Measurements from ENCODE around the gene PYDC1.
"Not testable (repeated sequence)": the region's sequence is repeated elsewhere in the genome, so short reads cannot be mapped to it uniquely, and the experiment has no call there.

Gene PYDC1

GRCh38 chr16:31179219-31179746 lies 37.7 kb downstream of the PYDC1 start:
- DNase-seq (ENCODE audit: low read depth): no peak

GRCh38 chr16:31177136-31177535 lies 39.8 kb downstream of the PYDC1 start:
- DNase-seq (ENCODE audit: low read depth): no peak

DNA sequence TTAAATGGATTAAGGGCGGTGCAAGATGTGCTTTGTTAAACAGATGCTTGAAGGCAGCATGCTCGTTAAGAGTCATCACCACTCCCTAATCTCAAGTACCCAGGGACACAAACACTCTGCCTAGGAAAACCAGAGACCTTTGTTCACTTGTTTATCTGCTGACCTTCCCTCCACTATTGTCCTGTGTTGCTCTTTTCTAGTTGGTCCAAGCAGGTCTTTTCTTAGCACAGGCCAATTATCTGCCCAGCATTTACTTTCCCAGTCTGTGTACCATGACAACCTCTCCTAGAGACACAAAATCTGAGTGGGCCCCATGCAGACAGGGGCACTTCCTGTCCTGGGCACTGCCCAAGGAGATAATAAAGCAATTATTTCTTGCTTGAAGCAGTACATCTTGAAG lies 46.9 kb downstream of the PYDC1 start:
- DNase-seq (ENCODE audit: low read depth): not testable (repeated sequence)

GRCh38 chr16:31168848-31169247 lies 48.1 kb downstream of the PYDC1 start:
- no peak for DNase-seq (ENCODE audit: low read depth)

DNA sequence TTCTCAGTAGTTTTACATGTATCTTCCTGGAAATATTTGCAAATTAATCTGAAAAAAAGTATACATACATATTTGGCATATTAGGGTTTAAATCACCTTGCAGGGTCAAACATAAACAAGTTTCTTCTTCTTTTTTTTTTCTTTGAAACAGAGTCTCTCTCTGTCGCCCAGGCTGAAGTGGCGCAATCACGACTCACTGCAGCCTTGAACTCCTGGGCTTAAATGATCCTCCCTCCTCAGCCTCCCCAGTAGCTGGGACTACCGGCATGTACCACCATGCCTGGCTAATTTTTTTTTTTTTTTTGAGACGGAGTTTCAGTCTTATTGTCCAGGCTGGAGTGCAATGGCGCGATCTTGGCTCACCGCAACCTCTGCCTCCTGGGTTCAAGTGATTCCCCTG lies 49.6 kb downstream of the PYDC1 start:
- DNase-seq (ENCODE audit: low read depth): no peak

Measured in stimulated activated CD8-positive, alpha-beta memory T cell treated with anti-CD3 and anti-CD28 coated beads, Interleukin-7, amount 100 ng/mL, for 24 hours (primary cell).